ENCODE results near the gene PREB. TPM values are rescaled to one million over a fixed set of nuclear protein-coding genes. Genes with fewer than 3 reads are reported as not detected.
"Not testable (repeated sequence)": the region's sequence is repeated elsewhere in the genome, so short reads cannot be mapped to it uniquely, and the experiment has no call there.

PREB gene
- total RNA-seq, 1 experiment from 2014 or later: 35.7 TPM

DNA sequence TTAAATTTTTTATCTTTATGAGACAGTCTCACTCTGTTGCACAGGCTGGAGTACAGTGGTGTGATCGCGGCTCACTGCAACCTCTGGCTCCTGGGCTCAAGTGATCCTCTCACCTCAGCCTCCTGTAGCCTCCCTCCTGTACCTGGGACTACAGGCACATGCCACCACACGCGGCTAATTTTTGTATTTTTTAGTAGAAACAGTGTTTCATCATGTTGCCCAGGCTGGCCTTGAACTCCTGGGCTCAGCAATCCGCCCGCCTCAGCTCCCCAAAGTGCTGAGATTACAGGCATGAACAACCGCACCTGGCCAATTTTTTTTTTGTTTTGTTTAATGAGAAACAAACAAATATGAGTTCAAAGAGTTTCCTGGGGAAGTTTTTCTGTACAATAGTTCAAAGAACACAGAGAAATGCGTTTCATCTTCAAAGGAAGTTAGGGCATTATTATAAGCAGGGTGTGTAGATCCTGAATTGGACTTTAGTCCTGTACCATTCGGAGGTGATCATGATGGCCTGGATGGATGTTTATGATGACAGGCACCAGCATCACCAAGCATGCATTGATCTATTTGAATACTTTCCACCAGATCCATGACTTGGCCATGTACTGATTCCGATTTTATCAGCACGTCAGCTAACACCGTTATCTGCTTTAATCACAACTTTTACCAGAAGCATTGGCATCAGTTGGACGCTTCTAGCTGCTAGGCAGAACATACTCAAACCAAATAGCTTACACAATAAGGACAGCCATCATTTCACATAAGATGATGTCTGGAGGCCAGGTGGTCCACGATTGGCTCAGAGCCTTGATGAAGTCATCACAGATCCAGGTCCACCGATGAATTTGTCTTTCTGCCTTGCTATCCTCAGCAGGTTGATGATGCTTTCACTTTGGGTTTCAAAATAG, 43.3 kb upstream of the PREB start:
- no peak for DNase-seq
- TF ChIP-seq, protein P1, sequence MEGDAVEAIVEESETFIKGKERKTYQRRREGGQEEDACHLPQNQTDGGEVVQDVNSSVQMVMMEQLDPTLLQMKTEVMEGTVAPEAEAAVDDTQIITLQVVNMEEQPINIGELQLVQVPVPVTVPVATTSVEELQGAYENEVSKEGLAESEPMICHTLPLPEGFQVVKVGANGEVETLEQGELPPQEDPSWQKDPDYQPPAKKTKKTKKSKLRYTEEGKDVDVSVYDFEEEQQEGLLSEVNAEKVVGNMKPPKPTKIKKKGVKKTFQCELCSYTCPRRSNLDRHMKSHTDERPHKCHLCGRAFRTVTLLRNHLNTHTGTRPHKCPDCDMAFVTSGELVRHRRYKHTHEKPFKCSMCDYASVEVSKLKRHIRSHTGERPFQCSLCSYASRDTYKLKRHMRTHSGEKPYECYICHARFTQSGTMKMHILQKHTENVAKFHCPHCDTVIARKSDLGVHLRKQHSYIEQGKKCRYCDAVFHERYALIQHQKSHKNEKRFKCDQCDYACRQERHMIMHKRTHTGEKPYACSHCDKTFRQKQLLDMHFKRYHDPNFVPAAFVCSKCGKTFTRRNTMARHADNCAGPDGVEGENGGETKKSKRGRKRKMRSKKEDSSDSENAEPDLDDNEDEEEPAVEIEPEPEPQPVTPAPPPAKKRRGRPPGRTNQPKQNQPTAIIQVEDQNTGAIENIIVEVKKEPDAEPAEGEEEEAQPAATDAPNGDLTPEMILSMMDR (conservative IDR thresholded peaks at IDR 0.05): no peak
- no peak for TF ChIP-seq EZH2 (IDR thresholded peaks at IDR 0.05; ENCODE audit: low read depth)
- Histone ChIP-seq H3K4me1 (replicated peaks; ENCODE audit: insufficient read depth) (no peaks in the 10 kb centered on the region), H3K9me3 (ENCODE audit: insufficient read depth, low read depth) (no peaks in the 10 kb centered on the region), H3K36me3 (ENCODE audit: low read depth) (no peaks in the 10 kb centered on the region), H3K4me2 (no peak overlapping the region), H2AFZ (no peak overlapping the region), H3F3A (ENCODE audit: insufficient read depth, low read depth) (no peaks in the 10 kb centered on the region), H3K4me3 (no peak overlapping the region), H3K9me2 (ENCODE audit: insufficient read depth) (no peaks in the 10 kb centered on the region), H3K79me2 (ENCODE audit: low read depth) (no peaks in the 10 kb centered on the region), H3K27ac (no peak overlapping the region), H4K20me1 (ENCODE audit: insufficient read depth) (no peaks in the 10 kb centered on the region), H3K27me3 (ENCODE audit: insufficient read depth, low read depth) (peaks cover 17% of the 10 kb centered on the region; the same call in 1 of the 2 replicates)
- BruUV-seq (replicated peaks): no TSS peak
- ChIA-PET CTCF (no interaction called here), POLR2A (ENCODE audit: unreplicated experiment) (no interaction called here)
- intact Hi-C loops (cut with micrococcal nuclease; ENCODE audit: unreplicated experiment): no loop called here

DNA sequence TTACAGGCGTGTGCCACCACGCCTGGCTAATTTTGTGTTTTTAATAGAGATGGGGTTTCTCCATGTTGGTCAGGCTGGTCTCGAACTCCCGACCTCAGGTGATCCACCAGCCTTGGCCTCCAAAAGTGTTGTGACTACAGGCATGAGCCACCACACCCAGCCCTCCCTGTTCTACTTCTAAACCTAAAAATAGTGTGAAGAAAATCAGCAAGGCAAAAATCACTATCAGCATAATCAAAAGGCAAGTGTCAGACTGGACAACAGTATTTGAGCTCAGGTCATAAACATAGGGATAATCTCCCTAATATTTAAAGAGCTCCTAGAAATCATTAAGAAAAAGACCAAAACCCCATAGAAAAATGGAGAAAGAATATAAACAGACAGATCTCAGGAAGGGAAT, 41.3 kb upstream of the PREB start:
- H4K20me1 ChIP-seq (ENCODE audit: insufficient read depth); H3K27ac ChIP-seq; H3K36me3 ChIP-seq (ENCODE audit: low read depth); DNase-seq; POLR2A ChIA-PET (ENCODE audit: unreplicated experiment); H3K4me3 ChIP-seq; H2AFZ ChIP-seq; intact Hi-C loops (cut with micrococcal nuclease; ENCODE audit: unreplicated experiment); H3K4me1 ChIP-seq (replicated peaks; ENCODE audit: insufficient read depth); H3K9me3 ChIP-seq (ENCODE audit: insufficient read depth, low read depth); H3K79me2 ChIP-seq (ENCODE audit: low read depth); H3K4me2 ChIP-seq; BruUV-seq (replicated peaks); H3F3A ChIP-seq (ENCODE audit: insufficient read depth, low read depth); H3K9me2 ChIP-seq (ENCODE audit: insufficient read depth): not testable (repeated sequence)
- peaks cover 17% of the 10 kb centered on the region; the same call in 1 of the 2 replicates for H3K27me3 ChIP-seq (ENCODE audit: insufficient read depth, low read depth)
- CTCF ChIA-PET: interaction anchor here (0.5 kb wide), 1 partner anchor 9 kb away, joined by 3 read pairs; no protein-coding TSS in a partner anchor

DNA sequence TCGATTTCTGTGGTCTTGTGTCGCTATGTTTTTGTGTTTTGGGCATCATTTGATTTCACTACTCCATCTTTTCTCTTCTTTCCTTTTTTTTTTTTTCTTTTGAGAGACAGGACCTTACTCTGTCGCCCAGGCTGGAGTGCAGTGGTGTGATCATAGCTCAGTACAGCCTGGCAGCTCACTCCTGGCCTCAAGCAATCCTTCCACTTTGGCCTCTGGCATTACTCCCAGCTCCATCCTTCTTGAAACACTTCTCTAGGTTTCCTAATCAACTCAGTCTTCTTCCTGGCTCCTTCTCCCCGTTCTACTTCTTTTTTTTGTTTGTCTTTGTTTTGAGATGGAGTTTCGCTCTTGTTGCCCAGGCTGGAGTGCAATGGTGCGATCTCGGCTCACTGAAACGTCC, 40.9 kb upstream of the PREB start:
- CTCF ChIA-PET: no interaction called here
- BruUV-seq (replicated peaks): no TSS peak
- Histone ChIP-seq H3K36me3 (ENCODE audit: low read depth) (no peaks in the 10 kb centered on the region), H4K20me1 (ENCODE audit: insufficient read depth) (no peaks in the 10 kb centered on the region), H3K79me2 (ENCODE audit: low read depth) (no peaks in the 10 kb centered on the region), H3K9me2 (ENCODE audit: insufficient read depth) (no peaks in the 10 kb centered on the region), H3K4me3 (no peak overlapping the region), H3K27ac (no peak overlapping the region), H2AFZ (no peak overlapping the region), H3K9me3 (ENCODE audit: insufficient read depth, low read depth) (no peaks in the 10 kb centered on the region), H3K27me3 (ENCODE audit: insufficient read depth, low read depth) (peaks cover 17% of the 10 kb centered on the region; the same call in 1 of the 2 replicates), H3K4me1 (replicated peaks; ENCODE audit: insufficient read depth) (no peaks in the 10 kb centered on the region), H3F3A (ENCODE audit: insufficient read depth, low read depth) (no peaks in the 10 kb centered on the region), H3K4me2 (no peak overlapping the region)
- POLR2A ChIA-PET (ENCODE audit: unreplicated experiment): no interaction called here
- TF ChIP-seq, protein P1 (conservative IDR thresholded peaks at IDR 0.05): no peak
- TF ChIP-seq EZH2 (IDR thresholded peaks at IDR 0.05; ENCODE audit: low read depth): no peak
- intact Hi-C loops (cut with micrococcal nuclease; ENCODE audit: unreplicated experiment): no loop called here
- no peak for DNase-seq
